Measurements from ENCODE around the gene UBTD2. TPM values are rescaled to one million over a fixed set of nuclear protein-coding genes. Genes with fewer than 3 reads are reported as not detected.

UBTD2 gene
- polyA plus RNA-seq, 3 donors: 2.3 to 3.2 (median 2.6) TPM

DNA sequence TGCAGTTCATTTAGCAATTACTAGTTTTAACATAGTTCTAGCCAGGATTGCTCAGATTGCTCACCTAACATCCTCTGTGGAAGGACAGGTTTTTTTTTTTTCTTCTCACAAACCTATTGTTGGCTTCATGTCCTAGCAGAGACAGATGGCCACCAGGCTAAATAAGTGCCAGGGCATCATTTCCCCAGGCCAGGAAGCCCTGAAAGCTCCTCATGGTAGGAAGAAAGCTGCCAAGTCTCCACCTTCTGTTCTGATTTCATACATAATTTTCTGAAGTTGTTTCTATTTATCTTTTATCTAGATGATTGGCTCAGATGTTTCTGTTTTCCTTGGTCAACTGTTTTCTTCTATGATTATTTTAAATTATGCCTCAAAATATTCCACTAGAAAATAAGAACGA, 58.6 kb downstream of the UBTD2 start:
- no peak for DNase-seq
- WGBS (ENCODE audit: insufficient coverage): no CpG with 5 or more reads among the region's 1 CpG
- Mint-ChIP-seq H3K27ac (no peak overlapping the region), H3K4me3 (no peak overlapping the region), H3K36me3 (peaks cover 33 to 41% of the 10 kb centered on the region in 2 donors), H3K9me3 (peaks cover 0 to 3% (median 0%) of the 10 kb centered on the region in 7 donors), H3K27me3 (ENCODE audit: low read depth in 3 of 3) (no peaks in the 10 kb centered on the region), H3K4me1 (peaks cover 4% of the 10 kb centered on the region)
- Histone ChIP-seq H3K27ac (ENCODE audit: low read depth in 1 of 2, low read length in 2 of 2) (no peak overlapping the region), H3K4me1 (ENCODE audit: control insufficient read depth in 1 of 2, insufficient read depth in 2 of 2, low read length in 2 of 2) (no peaks in the 10 kb centered on the region), H3K4me3 (replicated peaks in 1 of 3; ENCODE audit: low read depth in 2 of 3, low read length in 3 of 3) (no peak overlapping the region), H3K27me3 (ENCODE audit: control insufficient read depth in 2 of 2, insufficient read depth in 2 of 2, low read length in 2 of 2) (no peaks in the 10 kb centered on the region), H2AFZ (ENCODE audit: insufficient read depth, low read depth, low read length, poor library complexity, severe bottlenecking) (no peak overlapping the region), H3K9me3 (replicated peaks in 1 of 2; ENCODE audit: control insufficient read depth in 1 of 2, insufficient read depth in 1 of 2, low read length in 2 of 2) (no peaks in the 10 kb centered on the region), H4K20me1 (ENCODE audit: insufficient read depth, low read length) (no peaks in the 10 kb centered on the region), H3K4me2 (replicated peaks; ENCODE audit: extremely low read depth, low read length, poor library complexity, severe bottlenecking) (no peak overlapping the region), H3K79me2 (ENCODE audit: insufficient read depth, low read length) (no peaks in the 10 kb centered on the region), H3K36me3 (replicated peaks in 1 of 2; ENCODE audit: control insufficient read depth in 1 of 2, insufficient read depth in 2 of 2, low read length in 2 of 2) (peaks cover 2 to 29% of the 10 kb centered on the region in 2 donors), H3K9ac (ENCODE audit: insufficient read depth, low read length, poor library complexity, severe bottlenecking) (no peak overlapping the region)
- intact Hi-C loops (cut with micrococcal nuclease): no loop called here
- TF ChIP-seq, protein P1, sequence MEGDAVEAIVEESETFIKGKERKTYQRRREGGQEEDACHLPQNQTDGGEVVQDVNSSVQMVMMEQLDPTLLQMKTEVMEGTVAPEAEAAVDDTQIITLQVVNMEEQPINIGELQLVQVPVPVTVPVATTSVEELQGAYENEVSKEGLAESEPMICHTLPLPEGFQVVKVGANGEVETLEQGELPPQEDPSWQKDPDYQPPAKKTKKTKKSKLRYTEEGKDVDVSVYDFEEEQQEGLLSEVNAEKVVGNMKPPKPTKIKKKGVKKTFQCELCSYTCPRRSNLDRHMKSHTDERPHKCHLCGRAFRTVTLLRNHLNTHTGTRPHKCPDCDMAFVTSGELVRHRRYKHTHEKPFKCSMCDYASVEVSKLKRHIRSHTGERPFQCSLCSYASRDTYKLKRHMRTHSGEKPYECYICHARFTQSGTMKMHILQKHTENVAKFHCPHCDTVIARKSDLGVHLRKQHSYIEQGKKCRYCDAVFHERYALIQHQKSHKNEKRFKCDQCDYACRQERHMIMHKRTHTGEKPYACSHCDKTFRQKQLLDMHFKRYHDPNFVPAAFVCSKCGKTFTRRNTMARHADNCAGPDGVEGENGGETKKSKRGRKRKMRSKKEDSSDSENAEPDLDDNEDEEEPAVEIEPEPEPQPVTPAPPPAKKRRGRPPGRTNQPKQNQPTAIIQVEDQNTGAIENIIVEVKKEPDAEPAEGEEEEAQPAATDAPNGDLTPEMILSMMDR (IDR thresholded peaks at IDR 0.05): no peak

DNA sequence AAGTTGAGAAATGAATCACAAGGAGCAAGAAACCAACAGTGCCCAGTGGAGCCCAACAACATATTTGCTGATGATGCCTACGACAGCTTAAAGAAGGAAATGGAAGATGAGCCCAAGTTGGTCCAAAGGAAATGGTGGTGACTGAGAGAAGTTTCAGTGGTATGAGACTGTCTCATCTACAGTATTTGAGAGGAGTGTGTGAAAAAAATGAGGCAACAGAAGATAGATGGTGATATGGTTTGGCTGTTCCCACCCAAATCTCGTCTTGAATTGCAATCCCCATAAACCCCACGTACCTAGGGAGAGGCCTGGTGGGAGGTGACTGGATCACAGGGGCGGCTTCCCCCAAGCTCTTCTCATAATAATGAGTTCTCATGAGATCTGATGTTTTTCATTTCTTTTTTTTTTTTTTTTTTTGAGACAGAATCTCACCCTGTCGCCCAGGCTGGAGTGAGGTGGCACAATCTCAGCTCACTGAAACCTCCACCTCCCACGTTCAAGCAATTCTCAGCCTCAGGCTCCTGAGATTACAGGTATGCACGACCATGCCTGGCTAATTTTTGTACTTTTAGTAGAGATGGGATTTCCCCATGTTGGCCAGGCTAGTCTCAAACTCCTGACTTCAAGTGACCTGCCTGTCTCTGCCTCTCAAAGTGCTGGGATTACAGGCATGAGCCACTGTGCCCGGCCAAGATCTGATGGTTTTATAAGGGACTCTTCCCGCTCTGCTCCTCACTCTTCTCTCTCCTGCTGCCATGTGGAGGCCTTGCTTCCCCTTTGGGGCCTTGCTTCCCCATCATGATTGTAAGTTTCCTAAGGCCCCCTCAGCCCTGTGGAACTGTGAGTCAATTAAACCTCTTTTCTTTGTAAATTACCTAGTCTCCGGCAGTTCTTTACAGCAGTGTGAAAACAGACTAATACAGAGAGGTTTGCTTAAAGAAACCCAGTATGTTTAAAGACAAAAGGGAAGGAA, 59.4 kb downstream of the UBTD2 start:
- no peaks in the 10 kb centered on the region for H3K4me1 ChIP-seq (ENCODE audit: control insufficient read depth in 1 of 2, insufficient read depth in 2 of 2, low read length in 2 of 2)
- H3K79me2 ChIP-seq (ENCODE audit: insufficient read depth, low read length): no peaks in the 10 kb centered on the region
- no peak overlapping the region for H3K9ac ChIP-seq (ENCODE audit: insufficient read depth, low read length, poor library complexity, severe bottlenecking)
- no peak for DNase-seq
- intact Hi-C loops (cut with micrococcal nuclease): no loop called here
- 93% methylated on average over 3 of the region's 10 CpGs for WGBS (ENCODE audit: insufficient coverage)
- H3K27ac Mint-ChIP-seq: peak overlapping the region in 1 of 7 donors; percentile 4
- no peak overlapping the region for H3K27ac ChIP-seq (ENCODE audit: low read depth in 1 of 2, low read length in 2 of 2)
- H3K36me3 Mint-ChIP-seq: peaks cover 37 to 45% of the 10 kb centered on the region in 2 donors
- no peak overlapping the region for H3K4me3 Mint-ChIP-seq
- H3K27me3 Mint-ChIP-seq (ENCODE audit: low read depth in 3 of 3): no peaks in the 10 kb centered on the region
- H3K9me3 Mint-ChIP-seq: peaks cover 0 to 7% (median 0%) of the 10 kb centered on the region in 7 donors
- no peak overlapping the region for H3K4me2 ChIP-seq (replicated peaks; ENCODE audit: extremely low read depth, low read length, poor library complexity, severe bottlenecking)
- peaks cover 4% of the 10 kb centered on the region for H3K4me1 Mint-ChIP-seq
- H3K4me3 ChIP-seq (replicated peaks in 1 of 3; ENCODE audit: low read depth in 2 of 3, low read length in 3 of 3): no peak overlapping the region
- H2AFZ ChIP-seq (ENCODE audit: insufficient read depth, low read depth, low read length, poor library complexity, severe bottlenecking): no peak overlapping the region
- no peaks in the 10 kb centered on the region for H4K20me1 ChIP-seq (ENCODE audit: insufficient read depth, low read length)
- no peaks in the 10 kb centered on the region for H3K27me3 ChIP-seq (ENCODE audit: control insufficient read depth in 2 of 2, insufficient read depth in 2 of 2, low read length in 2 of 2)
- H3K9me3 ChIP-seq (replicated peaks in 1 of 2; ENCODE audit: control insufficient read depth in 1 of 2, insufficient read depth in 1 of 2, low read length in 2 of 2): no peaks in the 10 kb centered on the region
- TF ChIP-seq, protein P1 (IDR thresholded peaks at IDR 0.05): no peak
- peaks cover 2 to 32% of the 10 kb centered on the region in 2 donors for H3K36me3 ChIP-seq (replicated peaks in 1 of 2; ENCODE audit: control insufficient read depth in 1 of 2, insufficient read depth in 2 of 2, low read length in 2 of 2)

Measured in CD14-positive monocyte (primary cell).